ENCODE data around the gene SLC24A4.

DNA sequence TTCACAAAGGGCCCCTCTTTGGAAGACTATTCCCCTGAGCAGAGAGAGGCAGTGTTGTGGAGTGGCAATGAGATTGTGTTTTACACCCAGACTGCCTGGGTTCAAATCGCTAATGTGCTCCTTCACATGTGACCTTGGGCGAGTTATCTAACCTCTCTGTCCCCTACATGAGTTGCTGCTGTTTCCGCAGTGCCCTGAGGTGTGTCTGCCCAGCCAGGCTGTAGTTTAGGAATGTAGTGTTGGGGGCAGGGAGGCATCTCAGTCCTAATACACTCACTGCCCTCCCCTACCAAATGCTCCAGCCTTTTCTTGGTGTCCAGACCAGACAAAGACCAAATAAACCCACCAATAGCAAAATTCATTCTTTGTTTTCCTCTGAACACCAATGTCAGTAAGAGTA, 78.6 kb downstream of the SLC24A4 start:
- TF ChIP-seq, protein P1, sequence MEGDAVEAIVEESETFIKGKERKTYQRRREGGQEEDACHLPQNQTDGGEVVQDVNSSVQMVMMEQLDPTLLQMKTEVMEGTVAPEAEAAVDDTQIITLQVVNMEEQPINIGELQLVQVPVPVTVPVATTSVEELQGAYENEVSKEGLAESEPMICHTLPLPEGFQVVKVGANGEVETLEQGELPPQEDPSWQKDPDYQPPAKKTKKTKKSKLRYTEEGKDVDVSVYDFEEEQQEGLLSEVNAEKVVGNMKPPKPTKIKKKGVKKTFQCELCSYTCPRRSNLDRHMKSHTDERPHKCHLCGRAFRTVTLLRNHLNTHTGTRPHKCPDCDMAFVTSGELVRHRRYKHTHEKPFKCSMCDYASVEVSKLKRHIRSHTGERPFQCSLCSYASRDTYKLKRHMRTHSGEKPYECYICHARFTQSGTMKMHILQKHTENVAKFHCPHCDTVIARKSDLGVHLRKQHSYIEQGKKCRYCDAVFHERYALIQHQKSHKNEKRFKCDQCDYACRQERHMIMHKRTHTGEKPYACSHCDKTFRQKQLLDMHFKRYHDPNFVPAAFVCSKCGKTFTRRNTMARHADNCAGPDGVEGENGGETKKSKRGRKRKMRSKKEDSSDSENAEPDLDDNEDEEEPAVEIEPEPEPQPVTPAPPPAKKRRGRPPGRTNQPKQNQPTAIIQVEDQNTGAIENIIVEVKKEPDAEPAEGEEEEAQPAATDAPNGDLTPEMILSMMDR (IDR thresholded peaks at IDR 0.05): no peak
- TF ChIP-seq POLR2A (IDR thresholded peaks at IDR 0.05): no peak

Data from uterus (tissue), 2 donors.